Liver (tissue), 9 donors: Measurements from ENCODE around the gene RELL1. TPM values are rescaled to one million over a fixed set of nuclear protein-coding genes. Genes with fewer than 3 reads are reported as not detected.

Source experiments
- DNase-seq: peaks from one replicate; pipeline ENCODE4 v3.0.0-alpha.2; 2017; ENCODE audit warnings: low spot score
- H3K27ac ChIP-seq, 2 donors: one replicate each; pipeline ENCODE4 v1.7.0; 2013; ENCODE audit warnings: inconsistent platforms in 2 of 2, low read length in 2 of 2, control low read depth in 1 of 2, low read depth in 1 of 2, mild to moderate bottlenecking in 1 of 2
- H3K27me3 ChIP-seq, 4 donors: one replicate each; pipeline versions ENCODE4 v1.6.1 to v1.7.0; 2013; ENCODE audit warnings: low read length in 3 of 4, inconsistent platforms in 1 of 4, mild to moderate bottlenecking in 1 of 4, moderate library complexity in 1 of 4; ENCODE audit not compliant: control insufficient read depth in 4 of 4, insufficient read depth in 4 of 4
- H3K36me3 ChIP-seq, 4 donors: one replicate each; pipeline versions ENCODE4 v1.6.1 to v1.7.0; 2013; ENCODE audit warnings: low read length in 3 of 4, mild to moderate bottlenecking in 3 of 4, low read depth in 1 of 4, moderate library complexity in 1 of 4; ENCODE audit not compliant: control insufficient read depth in 4 of 4, insufficient read depth in 3 of 4
- H3K4me1 ChIP-seq, 4 donors: one replicate each; pipeline versions ENCODE4 v1.6.1 to v1.7.0; 2013; ENCODE audit warnings: low read length in 3 of 4, mild to moderate bottlenecking in 3 of 4, moderate library complexity in 1 of 4; ENCODE audit not compliant: control insufficient read depth in 4 of 4, insufficient read depth in 4 of 4
- H3K4me3 ChIP-seq, 3 donors: one replicate each; pipeline versions ENCODE4 v1.6.1 to v1.7.0; 2013; ENCODE audit warnings: low read length in 3 of 3, control low read depth in 1 of 3, low read depth in 1 of 3, mild to moderate bottlenecking in 1 of 3
- H3K9ac ChIP-seq, 2 donors: one replicate each; pipeline ENCODE4 v1.7.0; 2013; ENCODE audit warnings: low read length in 2 of 2, mild to moderate bottlenecking in 2 of 2, moderate library complexity in 2 of 2, control low read depth in 1 of 2, low read depth in 1 of 2
- H3K9me3 ChIP-seq, 4 donors: one replicate each; pipeline versions ENCODE4 v1.6.1 to v1.7.0; 2013; ENCODE audit warnings: low read length in 3 of 4; ENCODE audit not compliant: control insufficient read depth in 4 of 4
- CTCF ChIP-seq: fragments of 150-350 bp; IDR thresholded peaks from 2 replicates; pipeline ENCODE4 v1.5.1; 2017; ENCODE audit warnings: improper control_type of control experiment, low read depth, low read length; ENCODE audit not compliant: missing input control
- EGR1 ChIP-seq, 2 donors: IDR thresholded peaks; 2 replicates each; pipeline ENCODE4 v1.6.1; 2016 to 2018; ENCODE audit warnings: antibody characterized with exemption in 2 of 2, low read depth in 2 of 2
- FOXA1 ChIP-seq: IDR thresholded peaks from 2 replicates; pipeline ENCODE4 v1.6.1; 2016; ENCODE audit warnings: antibody characterized with exemption
- FOXA2 ChIP-seq: IDR thresholded peaks from 2 replicates; pipeline ENCODE4 v1.6.1; 2016; ENCODE audit warnings: antibody characterized with exemption
- GABPA ChIP-seq, 2 donors: IDR thresholded peaks in 1 of 2; conservative IDR thresholded peaks in 1 of 2; 2 replicates each; pipeline ENCODE4 v1.6.1; 2016; ENCODE audit warnings: antibody characterized with exemption in 2 of 2, mild to moderate bottlenecking in 1 of 2, moderate library complexity in 1 of 2
- HNF4A ChIP-seq, 2 donors: conservative IDR thresholded peaks; 2 replicates each; pipeline ENCODE4 v1.6.1; 2016; ENCODE audit warnings: antibody characterized with exemption in 2 of 2, mild to moderate bottlenecking in 2 of 2
- HNF4G ChIP-seq: IDR thresholded peaks from 2 replicates; pipeline ENCODE4 v1.6.1; 2016; ENCODE audit warnings: antibody characterized with exemption
- JUND ChIP-seq, 2 donors: IDR thresholded peaks; 2 replicates each; pipeline ENCODE4 v1.6.1; 2016; ENCODE audit warnings: antibody characterized with exemption in 2 of 2
- NR2F2 ChIP-seq: IDR thresholded peaks from 2 replicates; pipeline ENCODE4 v1.6.1; 2016; ENCODE audit warnings: antibody characterized with exemption
- RAD21 ChIP-seq, 2 donors: IDR thresholded peaks; 2 replicates each; pipeline ENCODE4 v1.6.1; 2016; ENCODE audit warnings: antibody characterized with exemption in 2 of 2, mild to moderate bottlenecking in 2 of 2
- RXRA ChIP-seq, 2 donors: IDR thresholded peaks; 2 replicates each; pipeline ENCODE4 v1.6.1; 2017 to 2018; ENCODE audit warnings: antibody characterized with exemption in 2 of 2, mild to moderate bottlenecking in 1 of 2
- SP1 ChIP-seq: IDR thresholded peaks from 2 replicates; pipeline ENCODE4 v1.6.1; 2018; ENCODE audit warnings: antibody characterized with exemption, mild to moderate bottlenecking
- TAF1 ChIP-seq: conservative IDR thresholded peaks from 2 replicates; pipeline ENCODE4 v1.6.1; 2016; ENCODE audit warnings: antibody characterized with exemption, mild to moderate bottlenecking
- YY1 ChIP-seq: IDR thresholded peaks from 2 replicates; pipeline ENCODE4 v1.6.1; 2016; ENCODE audit warnings: antibody characterized with exemption, mild to moderate bottlenecking
- ZBTB33 ChIP-seq: IDR thresholded peaks from 2 replicates; pipeline ENCODE4 v1.6.1; 2016; ENCODE audit warnings: antibody characterized with exemption
- WGBS: extraction: QIAGEN DNeasy Blood & Tissue Kit; methylation state at CpG from one replicate; pipeline ENCODE4 v1.1.7; 2013; 5-methylcytosine and 5-hydroxymethylcytosine counted together
- polyA plus RNA-seq, 2 donors: library from polyadenylated mRNA; stranded (reverse) in 1 of 2; unstranded in 1 of 2; fragments of 200-250 nt in 1 of 2; fragments of >200 nt in 1 of 2; fragmentation: Nextera tagmentation in 1 of 2; extraction: Ambion mirVana in 1 of 2; gene quantifications; one replicate each; pipeline versions ENCODE4 v1.2.1 to v1.2.3, GENCODE V29; 2013 to 2015
- total RNA-seq, 2 donors: library from RNA; depleted of rRNA; stranded (reverse); fragments of >200 nt; gene quantifications; one replicate each; pipeline ENCODE4 v1.2.3, GENCODE V29; 2014
- TF ChIP-seq, protein P1 (sequence below): IDR thresholded peaks from 2 replicates; pipeline ENCODE4 v1.6.1; 2016; ENCODE audit warnings: antibody characterized with exemption, mild to moderate bottlenecking
- TF ChIP-seq, protein P2 (sequence below): IDR thresholded peaks from 2 replicates; pipeline ENCODE4 v1.6.1; 2016; ENCODE audit warnings: antibody characterized with exemption
- TF ChIP-seq, protein P3 (sequence below): IDR thresholded peaks from 2 replicates; pipeline ENCODE4 v1.6.1; 2016; ENCODE audit warnings: antibody characterized with exemption
- donor health status: healthy.
- donor health status: healthy.
- donor health status: healthy.
- donor health status: healthy.
- donor health status: healthy.

Gene RELL1
- total and polyA plus RNA-seq, 4 donors, result 1.5 to 16.8 (median 7.3) TPM

DNA sequence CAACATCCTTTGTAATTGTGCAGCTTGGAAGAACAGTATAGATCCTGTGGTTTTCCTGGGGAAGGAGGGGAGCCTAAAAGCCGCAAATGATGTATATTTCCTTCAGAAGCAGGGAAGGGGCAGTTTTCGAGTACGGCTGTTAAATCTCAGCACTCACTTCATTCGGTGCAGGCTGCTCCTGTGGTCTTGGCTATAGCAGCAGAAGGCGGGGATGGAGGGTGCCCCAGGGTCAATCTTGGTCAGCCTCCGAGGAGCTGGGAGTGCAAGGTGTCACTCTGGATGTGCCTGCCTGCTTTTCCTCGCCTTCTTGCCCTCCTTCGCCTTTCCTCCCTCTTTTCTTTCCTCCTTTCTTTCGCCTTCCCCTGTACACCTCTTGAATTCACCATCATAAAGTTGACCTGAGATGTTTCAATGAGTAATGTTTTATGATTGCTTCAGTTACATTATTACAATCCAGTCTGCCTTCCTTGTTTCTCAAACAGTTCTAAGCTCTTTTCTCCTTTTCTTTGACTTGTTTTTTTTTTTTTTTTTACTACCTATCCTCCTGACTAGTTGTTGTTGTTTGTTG lies 101.6 kb downstream of the RELL1 start:
- WGBS, result 74% methylated on average over 9 of the region's 9 CpGs
- Histone ChIP-seq H3K9me3 (peaks cover 0 to 2% (median 0%) of the 10 kb centered on the region in 4 donors), H3K4me1 (peaks cover 0 to 1% (median 0%) of the 10 kb centered on the region in 4 donors), H3K4me3 (no peak overlapping the region), H3K27ac (no peak overlapping the region), H3K36me3 (peaks cover 0 to 9% (median 2%) of the 10 kb centered on the region in 4 donors), H3K27me3 (no peaks in the 10 kb centered on the region), H3K9ac (no peak overlapping the region)
- DNase-seq, result no peak
- no peak for TF ChIP-seq FOXA2
- no peak for TF ChIP-seq JUND (IDR thresholded peaks at IDR 0.05)
- no peak for TF ChIP-seq GABPA (IDR thresholded peaks at IDR 0.05 in 1 of 2, conservative IDR thresholded peaks at IDR 0.05 in 1 of 2)
- no peak for TF ChIP-seq FOXA1
- TF ChIP-seq HNF4G, result no peak
- TF ChIP-seq ZBTB33, result no peak
- no peak for TF ChIP-seq TAF1
- TF ChIP-seq CTCF, result no peak
- TF ChIP-seq, protein P1, sequence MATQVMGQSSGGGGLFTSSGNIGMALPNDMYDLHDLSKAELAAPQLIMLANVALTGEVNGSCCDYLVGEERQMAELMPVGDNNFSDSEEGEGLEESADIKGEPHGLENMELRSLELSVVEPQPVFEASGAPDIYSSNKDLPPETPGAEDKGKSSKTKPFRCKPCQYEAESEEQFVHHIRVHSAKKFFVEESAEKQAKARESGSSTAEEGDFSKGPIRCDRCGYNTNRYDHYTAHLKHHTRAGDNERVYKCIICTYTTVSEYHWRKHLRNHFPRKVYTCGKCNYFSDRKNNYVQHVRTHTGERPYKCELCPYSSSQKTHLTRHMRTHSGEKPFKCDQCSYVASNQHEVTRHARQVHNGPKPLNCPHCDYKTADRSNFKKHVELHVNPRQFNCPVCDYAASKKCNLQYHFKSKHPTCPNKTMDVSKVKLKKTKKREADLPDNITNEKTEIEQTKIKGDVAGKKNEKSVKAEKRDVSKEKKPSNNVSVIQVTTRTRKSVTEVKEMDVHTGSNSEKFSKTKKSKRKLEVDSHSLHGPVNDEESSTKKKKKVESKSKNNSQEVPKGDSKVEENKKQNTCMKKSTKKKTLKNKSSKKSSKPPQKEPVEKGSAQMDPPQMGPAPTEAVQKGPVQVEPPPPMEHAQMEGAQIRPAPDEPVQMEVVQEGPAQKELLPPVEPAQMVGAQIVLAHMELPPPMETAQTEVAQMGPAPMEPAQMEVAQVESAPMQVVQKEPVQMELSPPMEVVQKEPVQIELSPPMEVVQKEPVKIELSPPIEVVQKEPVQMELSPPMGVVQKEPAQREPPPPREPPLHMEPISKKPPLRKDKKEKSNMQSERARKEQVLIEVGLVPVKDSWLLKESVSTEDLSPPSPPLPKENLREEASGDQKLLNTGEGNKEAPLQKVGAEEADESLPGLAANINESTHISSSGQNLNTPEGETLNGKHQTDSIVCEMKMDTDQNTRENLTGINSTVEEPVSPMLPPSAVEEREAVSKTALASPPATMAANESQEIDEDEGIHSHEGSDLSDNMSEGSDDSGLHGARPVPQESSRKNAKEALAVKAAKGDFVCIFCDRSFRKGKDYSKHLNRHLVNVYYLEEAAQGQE, result no peak
- no peak for TF ChIP-seq RXRA (IDR thresholded peaks at IDR 0.05)
- TF ChIP-seq, protein P2, sequence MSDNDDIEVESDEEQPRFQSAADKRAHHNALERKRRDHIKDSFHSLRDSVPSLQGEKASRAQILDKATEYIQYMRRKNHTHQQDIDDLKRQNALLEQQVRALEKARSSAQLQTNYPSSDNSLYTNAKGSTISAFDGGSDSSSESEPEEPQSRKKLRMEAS, result no peak
- TF ChIP-seq RAD21 (IDR thresholded peaks at IDR 0.05), result no peak
- no peak for TF ChIP-seq EGR1 (IDR thresholded peaks at IDR 0.05; ENCODE audit: low read depth in 2 of 2)
- TF ChIP-seq SP1, result no peak
- no peak for TF ChIP-seq NR2F2
- no peak for TF ChIP-seq YY1
- TF ChIP-seq HNF4A (conservative IDR thresholded peaks at IDR 0.05), result no peak

DNA sequence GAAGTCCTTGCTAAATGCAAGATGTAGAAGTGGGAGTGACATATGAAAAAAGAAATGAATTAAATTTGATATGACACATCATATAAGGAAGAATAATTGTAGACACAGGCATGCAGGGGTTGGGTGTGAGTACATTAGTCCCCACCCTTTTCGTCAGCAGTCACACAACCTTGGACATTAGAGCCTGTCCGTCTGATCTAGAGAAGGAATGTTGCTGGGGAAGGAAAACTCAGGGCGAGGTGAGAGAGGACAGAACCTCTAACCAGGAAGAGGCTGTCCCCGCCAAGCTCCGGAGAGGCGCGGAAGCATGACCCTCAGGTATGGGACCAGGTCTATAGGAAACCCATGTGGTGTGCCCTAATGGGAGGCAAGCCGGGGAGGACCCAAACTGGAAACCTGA lies 102.1 kb downstream of the RELL1 start:
- Histone ChIP-seq H3K9ac (no peak overlapping the region), H3K27ac (no peak overlapping the region), H3K4me1 (peaks cover 0 to 1% (median 0%) of the 10 kb centered on the region in 4 donors), H3K36me3 (peaks cover 0 to 9% (median 2%) of the 10 kb centered on the region in 4 donors), H3K9me3 (peaks cover 0 to 2% (median 0%) of the 10 kb centered on the region in 4 donors), H3K4me3 (no peak overlapping the region), H3K27me3 (no peaks in the 10 kb centered on the region)
- WGBS, result 81% methylated on average over 8 of the region's 8 CpGs
- no peak for DNase-seq
- TF ChIP-seq GABPA (IDR thresholded peaks at IDR 0.05 in 1 of 2, conservative IDR thresholded peaks at IDR 0.05 in 1 of 2), result no peak
- TF ChIP-seq HNF4G, result no peak
- no peak for TF ChIP-seq HNF4A (conservative IDR thresholded peaks at IDR 0.05)
- no peak for TF ChIP-seq FOXA1
- TF ChIP-seq RAD21 (IDR thresholded peaks at IDR 0.05), result no peak
- TF ChIP-seq, protein P1, result no peak
- no peak for TF ChIP-seq NR2F2
- TF ChIP-seq, protein P3, sequence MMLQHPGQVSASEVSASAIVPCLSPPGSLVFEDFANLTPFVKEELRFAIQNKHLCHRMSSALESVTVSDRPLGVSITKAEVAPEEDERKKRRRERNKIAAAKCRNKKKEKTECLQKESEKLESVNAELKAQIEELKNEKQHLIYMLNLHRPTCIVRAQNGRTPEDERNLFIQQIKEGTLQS, result no peak
- TF ChIP-seq RXRA (IDR thresholded peaks at IDR 0.05), result no peak
- no peak for TF ChIP-seq CTCF
